Stomach (tissue), 9 donors: Measurements from ENCODE around the gene PRSS16. TPM values are rescaled to one million over a fixed set of nuclear protein-coding genes. Genes with fewer than 3 reads are reported as not detected.

Source experiments
- DNase-seq, 2 donors: peaks; one replicate each; pipeline versions ENCODE4 v3.0.0 to v3.0.0-alpha.2; 2013 to 2019
- H3K27ac ChIP-seq, 5 donors: fragments of 200-600 bp in 4 of 5; sonication (generic) in 4 of 5; one replicate each; pipeline ENCODE4 v1.5.1; 2013 to 2019; ENCODE audit warnings: mild to moderate bottlenecking in 1 of 5, moderate library complexity in 1 of 5
- H3K27me3 ChIP-seq, 3 donors: fragments of 200-600 bp; sonication (generic); one replicate each; pipeline ENCODE4 v1.5.1; 2017 to 2019; ENCODE audit warnings: mixed run types in 1 of 3
- H3K36me3 ChIP-seq, 4 donors: fragments of 200-600 bp; sonication (generic); 1 replicate in 3 of 4; 2 replicates in 1 of 4; pipeline ENCODE4 v1.5.1; 2016 to 2019
- H3K4me1 ChIP-seq, 4 donors: fragments of 200-600 bp; sonication (generic); one replicate each; pipeline ENCODE4 v1.5.1; 2016 to 2019
- H3K4me3 ChIP-seq, 4 donors: fragments of 200-600 bp; sonication (generic) in 3 of 4; one replicate each; pipeline ENCODE4 v1.5.1; 2016 to 2019; ENCODE audit warnings: mild to moderate bottlenecking in 1 of 4
- H3K9me3 ChIP-seq, 4 donors: fragments of 200-600 bp; sonication (generic); one replicate each; pipeline ENCODE4 v1.5.1; 2016 to 2019
- CTCF ChIP-seq, 7 experiments: fragments of 450-650 bp in 4 of 7; fragments of 200-600 bp in 3 of 7; sonication (generic) in 3 of 7; IDR thresholded peaks; one replicate each; pipeline ENCODE4 v1.5.1; 2016 to 2019; ENCODE audit warnings: antibody characterized with exemption in 7 of 7, control low read depth in 2 of 7, mild to moderate bottlenecking in 1 of 7
- EP300 ChIP-seq: sonication (generic); formaldehyde crosslinking; IDR thresholded peaks from one replicate; pipeline ENCODE4 v1.6.1; 2017; ENCODE audit warnings: antibody characterized with exemption
- POLR2A ChIP-seq, 4 donors: fragments of 450-650 bp; IDR thresholded peaks; one replicate each; pipeline ENCODE4 v1.6.1; 2016; ENCODE audit warnings: antibody characterized with exemption in 4 of 4, control low read depth in 2 of 4, mild to moderate bottlenecking in 1 of 4, moderate library complexity in 1 of 4
- POLR2AphosphoS5 ChIP-seq, 3 donors: sonication (generic); formaldehyde crosslinking; IDR thresholded peaks; one replicate each; pipeline ENCODE4 v1.6.1; 2016; ENCODE audit warnings: antibody characterized with exemption in 3 of 3
- WGBS, 5 donors: extraction: QIAGEN DNeasy Blood & Tissue Kit in 3 of 5; methylation state at CpG; one replicate each; pipeline versions ENCODE4 v1.1.5 to v1.1.7; 2013 to 2018; 5-methylcytosine and 5-hydroxymethylcytosine counted together
- intact Hi-C: fragments of 100-400 bp; cut with DNase I; formaldehyde crosslinking; loops from one replicate; pipeline ENCODE4 v1.15.1; 2023; ENCODE audit warnings: low total_unique reads
- polyA plus RNA-seq, 3 donors: library from polyadenylated mRNA; stranded (reverse); fragments of 200-250 nt; gene quantifications; one replicate each; pipeline ENCODE4 v1.2.3, GENCODE V29; 2013
- total RNA-seq, 5 donors: library from RNA; depleted of rRNA; stranded (reverse); fragments of >200 nt; gene quantifications; one replicate each; pipeline versions ENCODE4 v1.1.0 to v1.2.3, GENCODE V29; 2014 to 2016
- donor health status: healthy with polysubstance abuse.
- donor health status: Bipolar disorder and iron deficiency.
- donor health status: healthy.

Gene PRSS16
- total and polyA plus RNA-seq, 8 donors, result 2.2 to 36.2 (median 13.8) TPM; not detected in 1

GRCh38 chr6:27290065-27290849 is 42.8 kb downstream of the PRSS16 start:
- DNase-seq, result no peak

GRCh38 chr6:27290850-27291208 is 43.3 kb downstream of the PRSS16 start:
- Histone ChIP-seq H3K4me3 (no peak overlapping the region), H3K9me3 (peaks cover 0 to 68% (median 47%) of the 10 kb centered on the region in 4 donors), H3K27me3 (peaks cover 30 to 100% (median 90%) of the 10 kb centered on the region in 3 donors), H3K4me1 (peaks cover 0 to 5% (median 1%) of the 10 kb centered on the region in 4 donors), H3K36me3 (no peaks in the 10 kb centered on the region), H3K27ac (no peak overlapping the region)
- no peak for DNase-seq
- intact Hi-C loops, result no loop called here
- WGBS, 5 donors, result 8 to 23% (median 17%) methylated on average over 10 of the region's 10 CpGs
- no peak for TF ChIP-seq POLR2A (IDR thresholded peaks at IDR 0.05)
- TF ChIP-seq CTCF (IDR thresholded peaks at IDR 0.05), result no peak
- TF ChIP-seq EP300, result no peak
- TF ChIP-seq POLR2AphosphoS5 (IDR thresholded peaks at IDR 0.05), result no peak

More at GRCh38 chr6:27290065-27290849, 42.8 kb downstream of the PRSS16 start:
- WGBS, 5 donors, result 6 to 10% (median 8%) methylated on average over 25 of the region's 25 CpGs
- H3K4me3 ChIP-seq, result no peak overlapping the region
- intact Hi-C loops, result no loop called here
- TF ChIP-seq POLR2AphosphoS5 (IDR thresholded peaks at IDR 0.05) (no peak), POLR2A (IDR thresholded peaks at IDR 0.05) (no peak), EP300 (no peak), CTCF (IDR thresholded peaks at IDR 0.05) (no peak)
- peaks cover 0 to 5% (median under 1%) of the 10 kb centered on the region in 4 donors for H3K4me1 ChIP-seq
- peaks cover 26 to 100% (median 90%) of the 10 kb centered on the region in 3 donors for H3K27me3 ChIP-seq
- H3K9me3 ChIP-seq, result peaks cover 0 to 68% (median 46%) of the 10 kb centered on the region in 4 donors
- no peaks in the 10 kb centered on the region for H3K36me3 ChIP-seq
- no peak overlapping the region for H3K27ac ChIP-seq

GRCh38 chr6:27293436-27294098 is 46.1 kb downstream of the PRSS16 start:
- intact Hi-C loops, result no loop called here
- whole genome bisulfite sequencing, 5 donors, result 19 to 28% (median 27%) methylated on average over 28 of the region's 28 CpGs
- peaks cover 34 to 100% (median 89%) of the 10 kb centered on the region in 3 donors for H3K27me3 ChIP-seq
- H3K9me3 ChIP-seq, result peaks cover 0 to 55% (median 45%) of the 10 kb centered on the region in 4 donors
- DNase-seq, result no peak
- TF ChIP-seq CTCF (IDR thresholded peaks at IDR 0.05), result no peak
- TF ChIP-seq EP300, result no peak
- no peak for TF ChIP-seq POLR2A (IDR thresholded peaks at IDR 0.05)
- TF ChIP-seq POLR2AphosphoS5 (IDR thresholded peaks at IDR 0.05), result no peak
- H3K27ac ChIP-seq, result no peak overlapping the region
- H3K4me3 ChIP-seq, result no peak overlapping the region
- peaks cover 0 to 3% (median 0%) of the 10 kb centered on the region in 4 donors for H3K4me1 ChIP-seq
- no peaks in the 10 kb centered on the region for H3K36me3 ChIP-seq

- Histone ChIP-seq H3K27ac (no peak overlapping the region), H3K4me3 (no peak overlapping the region), H3K27me3 (peaks cover 34 to 100% (median 83%) of the 10 kb centered on the region in 3 donors), H3K9me3 (peaks cover 0 to 55% (median 43%) of the 10 kb centered on the region in 4 donors), H3K36me3 (no peaks in the 10 kb centered on the region), H3K4me1 (peaks cover 0 to 3% (median 0%) of the 10 kb centered on the region in 4 donors)
- DNase-seq, result no peak
- WGBS, 5 donors, result 12 to 37% (median 15%) methylated on average over 5 of the region's 5 CpGs
- TF ChIP-seq EP300 (no peak), CTCF (IDR thresholded peaks at IDR 0.05) (no peak), POLR2A (IDR thresholded peaks at IDR 0.05) (no peak), POLR2AphosphoS5 (IDR thresholded peaks at IDR 0.05) (no peak)
- intact Hi-C loops, result no loop called here
These were observed 46.9 kb downstream of the PRSS16 start for GRCh38 chr6:27294409-27294808.
